Astrocyte (in vitro differentiated cells and primary cell): ENCODE measurements around the gene FRMD4B. TPM values are rescaled to one million over a fixed set of nuclear protein-coding genes. Genes with fewer than 3 reads are reported as not detected.
"Not testable (repeated sequence)": the region's sequence is repeated elsewhere in the genome, so short reads cannot be mapped to it uniquely, and the experiment has no call there.

Experiments
- DNase-seq: peaks from one replicate; pipeline ENCODE4 v3.0.0-alpha.2; 2010; ENCODE audit warnings: low read depth
- FAIRE-seq: peaks from 2 replicates; lab custom pipeline; 2011; peaks lifted over from hg19 to GRCh38; lab: Jason Lieb, UNC
- H2AFZ ChIP-seq: 2 replicates; pipeline ENCODE4 v1.6.0; 2012; ENCODE audit warnings: low read depth, low read length, inconsistent platforms
- H3K27ac ChIP-seq: 2 replicates; pipeline ENCODE4 v1.5.1; 2011; ENCODE audit warnings: low read depth, low read length, inconsistent platforms
- H3K27me3 ChIP-seq: 2 replicates; pipeline ENCODE4 v1.6.0; 2011; ENCODE audit warnings: low read length, inconsistent platforms; ENCODE audit not compliant: insufficient read depth
- H3K36me3 ChIP-seq: 2 replicates; pipeline ENCODE4 v1.5.1; 2011; ENCODE audit warnings: low read length, inconsistent platforms; ENCODE audit not compliant: insufficient read depth
- H3K4me1 ChIP-seq: 2 replicates; pipeline ENCODE4 v1.5.1; 2011; ENCODE audit warnings: low read length, inconsistent platforms; ENCODE audit not compliant: insufficient read depth
- H3K4me2 ChIP-seq: 2 replicates; pipeline ENCODE4 v1.6.0; 2012; ENCODE audit warnings: low read length, inconsistent platforms
- H3K4me3 ChIP-seq: 2 replicates; pipeline ENCODE4 v1.5.1; 2011; ENCODE audit warnings: low read depth, mild to moderate bottlenecking, low read length, inconsistent platforms; ENCODE audit not compliant: insufficient read depth
- H3K79me2 ChIP-seq: 2 replicates; pipeline ENCODE4 v1.6.0; 2012; ENCODE audit warnings: mild to moderate bottlenecking, low read length, inconsistent platforms; ENCODE audit not compliant: insufficient read depth
- H3K9ac ChIP-seq: 2 replicates; pipeline ENCODE4 v1.6.0; 2012; ENCODE audit warnings: mild to moderate bottlenecking, low read length, inconsistent platforms
- H3K9me3 ChIP-seq: 2 replicates; pipeline ENCODE4 v1.5.1; 2012; ENCODE audit warnings: low read depth, mild to moderate bottlenecking, low read length, inconsistent platforms; ENCODE audit not compliant: insufficient read depth
- H4K20me1 ChIP-seq: 2 replicates; pipeline ENCODE4 v1.6.0; 2012; ENCODE audit warnings: low read length, inconsistent platforms; ENCODE audit not compliant: insufficient read depth
- H3K27ac Mint-ChIP-seq: one replicate; pipeline ENCODE4 v1.8.0; 2021; ENCODE audit warnings: mild to moderate bottlenecking, mixed read lengths; ENCODE audit not compliant: unreplicated experiment
- H3K27me3 Mint-ChIP-seq: one replicate; pipeline ENCODE4 v1.8.0; 2021; ENCODE audit warnings: low read depth, mixed read lengths; ENCODE audit not compliant: unreplicated experiment
- H3K36me3 Mint-ChIP-seq: one replicate; pipeline ENCODE4 v1.8.0; 2021; ENCODE audit warnings: low read depth, mixed read lengths; ENCODE audit not compliant: unreplicated experiment
- H3K4me1 Mint-ChIP-seq: one replicate; pipeline ENCODE4 v1.8.0; 2021; ENCODE audit warnings: low read depth, mixed read lengths; ENCODE audit not compliant: unreplicated experiment
- H3K4me3 Mint-ChIP-seq: one replicate; pipeline ENCODE4 v1.8.0; 2021; ENCODE audit warnings: mild to moderate bottlenecking, moderate library complexity, mixed read lengths; ENCODE audit not compliant: unreplicated experiment
- H3K9me3 Mint-ChIP-seq: one replicate; pipeline ENCODE4 v1.8.0; 2021; ENCODE audit warnings: mild to moderate bottlenecking, mixed read lengths; ENCODE audit not compliant: unreplicated experiment
- EZH2 ChIP-seq: IDR thresholded peaks from 2 replicates; pipeline ENCODE4 v1.6.1; 2012; ENCODE audit warnings: mild to moderate bottlenecking, low read length, inconsistent platforms; ENCODE audit not compliant: insufficient read depth
- total RNA-seq: library from RNA; stranded (reverse); gene quantifications from 2 replicates; pipeline ENCODE4 v1.2.1, GENCODE V29; 2021
- TF ChIP-seq, protein P1 (sequence below): IDR thresholded peaks from 2 replicates; pipeline ENCODE4 v1.5.1; 2011; ENCODE audit warnings: low read depth, mild to moderate bottlenecking, inconsistent platforms, low read length, moderate library complexity; ENCODE audit not compliant: insufficient read depth

The FRMD4B gene
- total RNA-seq, 1 donor from 2014 or later: 9.2 TPM

GRCh38 chr3:69260843-69261405 lies 125.0 kb downstream of the FRMD4B start:
- H3K27me3 ChIP-seq, H3K36me3 ChIP-seq, H4K20me1 ChIP-seq, H3K4me3 ChIP-seq, H3K4me2 ChIP-seq, H3K27me3 Mint-ChIP-seq, H3K36me3 Mint-ChIP-seq, H3K79me2 ChIP-seq, FAIRE-seq, H3K27ac ChIP-seq, H3K9ac ChIP-seq, H3K4me1 ChIP-seq, H3K9me3 Mint-ChIP-seq, H3K9me3 ChIP-seq, H3K4me3 Mint-ChIP-seq, H3K27ac Mint-ChIP-seq, DNase-seq, H3K4me1 Mint-ChIP-seq, H2AFZ ChIP-seq: not testable (repeated sequence)

GRCh38 chr3:69260216-69260787 lies 125.6 kb downstream of the FRMD4B start:
- H3K27ac ChIP-seq: no peak overlapping the region
- Mint-ChIP-seq H3K4me1 (no peaks in the 10 kb centered on the region), H3K4me3 (no peak overlapping the region), H3K27ac (no peak overlapping the region), H3K9me3 (no peaks in the 10 kb centered on the region), H3K36me3 (no peaks in the 10 kb centered on the region), H3K27me3 (no peaks in the 10 kb centered on the region)
- peaks cover 11% of the 10 kb centered on the region for H3K27me3 ChIP-seq
- H3K4me2 ChIP-seq: no peak overlapping the region
- no peak overlapping the region for H3K9ac ChIP-seq
- no peak overlapping the region for H3K4me3 ChIP-seq
- no peaks in the 10 kb centered on the region for H3K36me3 ChIP-seq
- FAIRE-seq (no peak), DNase-seq (no peak)
- H3K4me1 ChIP-seq: no peaks in the 10 kb centered on the region
- no peaks in the 10 kb centered on the region for H3K79me2 ChIP-seq
- H3K9me3 ChIP-seq: no peaks in the 10 kb centered on the region
- TF ChIP-seq EZH2: no peak
- TF ChIP-seq, protein P1, sequence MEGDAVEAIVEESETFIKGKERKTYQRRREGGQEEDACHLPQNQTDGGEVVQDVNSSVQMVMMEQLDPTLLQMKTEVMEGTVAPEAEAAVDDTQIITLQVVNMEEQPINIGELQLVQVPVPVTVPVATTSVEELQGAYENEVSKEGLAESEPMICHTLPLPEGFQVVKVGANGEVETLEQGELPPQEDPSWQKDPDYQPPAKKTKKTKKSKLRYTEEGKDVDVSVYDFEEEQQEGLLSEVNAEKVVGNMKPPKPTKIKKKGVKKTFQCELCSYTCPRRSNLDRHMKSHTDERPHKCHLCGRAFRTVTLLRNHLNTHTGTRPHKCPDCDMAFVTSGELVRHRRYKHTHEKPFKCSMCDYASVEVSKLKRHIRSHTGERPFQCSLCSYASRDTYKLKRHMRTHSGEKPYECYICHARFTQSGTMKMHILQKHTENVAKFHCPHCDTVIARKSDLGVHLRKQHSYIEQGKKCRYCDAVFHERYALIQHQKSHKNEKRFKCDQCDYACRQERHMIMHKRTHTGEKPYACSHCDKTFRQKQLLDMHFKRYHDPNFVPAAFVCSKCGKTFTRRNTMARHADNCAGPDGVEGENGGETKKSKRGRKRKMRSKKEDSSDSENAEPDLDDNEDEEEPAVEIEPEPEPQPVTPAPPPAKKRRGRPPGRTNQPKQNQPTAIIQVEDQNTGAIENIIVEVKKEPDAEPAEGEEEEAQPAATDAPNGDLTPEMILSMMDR: no peak
- no peak overlapping the region for H2AFZ ChIP-seq
- H4K20me1 ChIP-seq: no peaks in the 10 kb centered on the region

DNA sequence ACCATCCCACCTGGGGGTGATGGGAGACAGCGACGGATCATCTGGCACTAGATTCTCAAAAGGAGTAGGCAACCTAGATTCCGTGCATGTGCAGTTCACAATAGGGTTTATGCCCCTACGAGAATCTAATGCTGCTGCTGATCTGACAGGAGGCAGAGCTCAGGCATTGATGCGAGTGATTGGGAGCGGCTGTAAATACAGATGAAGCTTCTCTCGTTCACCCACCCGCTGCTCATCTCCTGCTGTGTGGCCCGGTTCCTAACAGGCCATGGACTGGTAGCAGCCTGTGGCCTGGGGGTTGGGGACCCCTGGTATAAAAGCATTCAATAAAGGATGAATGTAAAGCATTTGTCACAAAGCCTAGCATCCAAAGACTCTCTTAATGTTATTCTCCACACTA lies 126.8 kb downstream of the FRMD4B start:
- FAIRE-seq (no peak), DNase-seq (no peak)
- H3K9me3 Mint-ChIP-seq: no peaks in the 10 kb centered on the region
- H3K4me3 ChIP-seq: no peak overlapping the region
- H3K9me3 ChIP-seq: no peaks in the 10 kb centered on the region
- H4K20me1 ChIP-seq: no peaks in the 10 kb centered on the region
- peaks cover 11% of the 10 kb centered on the region for H3K27me3 ChIP-seq
- no peak overlapping the region for H3K27ac Mint-ChIP-seq
- no peak overlapping the region for H3K9ac ChIP-seq
- H3K4me2 ChIP-seq: no peak overlapping the region
- H2AFZ ChIP-seq: no peak overlapping the region
- H3K79me2 ChIP-seq: no peaks in the 10 kb centered on the region
- no peaks in the 10 kb centered on the region for H3K36me3 Mint-ChIP-seq
- H3K4me1 Mint-ChIP-seq: no peaks in the 10 kb centered on the region
- no peaks in the 10 kb centered on the region for H3K36me3 ChIP-seq
- peaks cover 2% of the 10 kb centered on the region for H3K27me3 Mint-ChIP-seq
- H3K27ac ChIP-seq: no peak overlapping the region
- no peak overlapping the region for H3K4me3 Mint-ChIP-seq
- no peak for TF ChIP-seq EZH2
- TF ChIP-seq, protein P1: no peak
- no peaks in the 10 kb centered on the region for H3K4me1 ChIP-seq
